GM18508 (cell line): ENCODE results near the gene CDK14.

Source experiments
- ATAC-seq: cut with Tn5 transposase; IDR thresholded peaks from one replicate; pipeline ENCODE4 v1.9.1; 2021; ENCODE audit warnings: moderate number of reproducible peaks; ENCODE audit not compliant: insufficient read depth, unreplicated experiment

Gene CDK14

GRCh38 chr7:90972906-90973550 is 376.9 kb downstream of the CDK14 start:
- ATAC-seq, result no peak

DNA sequence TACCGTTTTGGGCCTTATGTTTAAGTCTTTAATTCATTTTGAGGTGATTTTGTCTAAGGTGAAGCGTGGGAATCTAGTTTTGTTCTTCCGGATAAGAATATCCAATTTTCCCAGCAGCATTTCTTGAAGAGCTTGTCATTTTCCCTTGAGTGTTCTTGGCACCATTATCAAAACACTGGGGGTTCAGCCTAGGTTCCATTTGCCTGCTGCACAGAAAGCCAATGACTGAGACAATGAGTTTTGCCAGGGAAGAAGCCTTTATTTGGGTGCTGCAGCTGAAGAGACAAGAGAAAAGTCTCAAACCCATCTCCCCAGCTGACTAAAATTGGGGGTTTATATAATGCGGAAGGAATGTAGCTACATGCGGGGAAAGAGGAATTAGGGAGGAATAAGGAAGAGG is 380.9 kb downstream of the CDK14 start:
- no peak for ATAC-seq

- no peak for ATAC-seq
These were observed 384.4 kb downstream of the CDK14 start for GRCh38 chr7:90980545-90980944.

DNA sequence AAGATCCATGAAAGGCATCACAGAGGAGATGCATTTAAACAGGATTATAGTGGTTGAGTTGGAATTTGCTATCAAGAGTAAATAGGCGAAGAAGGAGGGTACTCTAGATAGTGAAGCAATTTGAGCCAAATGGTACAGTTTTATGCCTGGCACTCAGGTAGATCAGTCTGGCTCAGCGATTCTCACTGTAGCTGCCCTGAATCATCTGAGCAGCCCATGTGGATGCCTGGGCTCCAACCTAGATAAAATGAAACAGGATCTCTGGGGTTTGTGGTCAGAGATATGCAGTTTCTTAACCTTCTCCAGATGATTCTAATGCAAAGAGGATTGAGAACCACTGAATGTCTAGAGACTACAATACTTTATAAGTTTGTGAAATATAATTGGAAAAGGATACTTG is 386.1 kb downstream of the CDK14 start:
- no peak for ATAC-seq

DNA sequence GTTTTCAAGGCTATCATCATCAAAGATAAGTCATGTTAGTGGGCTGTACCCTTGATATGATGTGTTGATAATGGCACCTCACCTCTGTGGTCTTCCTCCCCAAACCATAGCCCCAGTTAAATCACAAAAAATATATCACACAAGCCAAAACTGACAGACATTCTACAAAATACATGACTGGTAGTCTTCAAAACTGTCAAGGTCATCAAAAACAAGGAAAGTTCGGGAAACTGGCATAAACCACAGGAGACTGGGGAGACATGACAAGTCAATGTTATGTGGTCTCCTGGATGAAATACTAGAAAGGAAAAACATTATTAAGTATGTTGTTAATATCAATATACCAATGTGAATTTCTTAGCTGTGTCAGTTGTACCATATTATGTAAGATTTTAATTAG is 388.6 kb downstream of the CDK14 start:
- no peak for ATAC-seq

- no peak for ATAC-seq
These were observed 392.4 kb downstream of the CDK14 start for GRCh38 chr7:90988516-90988915.

- ATAC-seq, result no peak
These were observed 393.1 kb downstream of the CDK14 start for GRCh38 chr7:90988996-90989765.

DNA sequence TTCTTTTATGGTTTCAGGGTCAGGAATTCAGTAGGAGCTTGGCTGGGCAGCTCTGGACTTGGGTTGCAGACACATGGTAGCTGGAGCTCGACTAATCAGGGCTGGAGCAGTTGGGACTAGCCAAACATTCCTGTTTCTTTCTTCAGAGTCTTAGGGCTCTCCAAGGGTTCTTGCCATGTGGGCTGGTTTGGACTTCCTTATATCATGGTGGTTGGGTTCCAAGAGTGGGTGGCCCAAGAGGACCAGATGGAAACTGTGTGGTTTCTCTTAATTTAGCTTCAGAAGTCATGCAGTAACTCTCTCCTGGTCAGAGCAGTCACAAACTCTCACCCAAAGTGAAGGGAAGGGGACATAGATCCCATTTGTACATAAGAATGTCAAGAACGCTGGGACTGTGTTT is 398.0 kb downstream of the CDK14 start:
- no peak for ATAC-seq

DNA sequence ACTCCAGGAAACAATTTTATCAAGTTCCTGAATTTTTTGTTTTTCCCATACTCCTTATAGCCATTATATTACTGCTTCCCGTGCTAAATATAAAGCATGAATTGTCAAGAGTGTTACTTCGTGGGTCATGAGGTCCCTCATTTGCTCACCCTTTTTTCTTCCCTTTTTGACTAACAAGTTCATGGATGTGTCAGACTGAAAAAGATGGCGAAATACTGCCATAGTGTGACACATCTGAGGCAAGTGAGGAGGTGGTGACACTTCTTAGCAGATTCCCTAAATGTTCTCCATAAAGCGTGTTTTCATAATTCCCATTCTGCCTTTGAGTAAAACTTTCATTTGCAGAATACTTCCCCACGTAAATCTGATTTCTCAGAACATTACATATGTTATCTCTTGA is 398.5 kb downstream of the CDK14 start:
- ATAC-seq, result no peak

DNA sequence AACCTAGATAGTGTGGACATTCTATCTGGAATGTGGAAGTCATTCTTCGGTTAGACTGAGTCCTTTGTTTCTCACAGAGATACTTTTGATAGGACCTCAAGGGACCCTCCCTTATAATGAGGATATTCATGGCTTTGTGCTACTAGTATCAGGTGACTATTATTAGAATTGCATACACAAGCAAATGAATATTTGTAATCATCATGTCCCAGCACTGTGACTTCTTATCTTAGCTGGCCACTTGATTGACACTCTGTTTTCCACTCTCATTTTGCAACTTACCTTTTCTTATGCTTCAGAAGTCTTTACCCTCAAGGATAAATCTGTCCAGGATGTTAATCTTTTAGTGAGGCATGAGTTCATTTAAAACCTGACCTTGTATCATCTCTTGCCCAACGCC is 399.9 kb downstream of the CDK14 start:
- no peak for ATAC-seq

DNA sequence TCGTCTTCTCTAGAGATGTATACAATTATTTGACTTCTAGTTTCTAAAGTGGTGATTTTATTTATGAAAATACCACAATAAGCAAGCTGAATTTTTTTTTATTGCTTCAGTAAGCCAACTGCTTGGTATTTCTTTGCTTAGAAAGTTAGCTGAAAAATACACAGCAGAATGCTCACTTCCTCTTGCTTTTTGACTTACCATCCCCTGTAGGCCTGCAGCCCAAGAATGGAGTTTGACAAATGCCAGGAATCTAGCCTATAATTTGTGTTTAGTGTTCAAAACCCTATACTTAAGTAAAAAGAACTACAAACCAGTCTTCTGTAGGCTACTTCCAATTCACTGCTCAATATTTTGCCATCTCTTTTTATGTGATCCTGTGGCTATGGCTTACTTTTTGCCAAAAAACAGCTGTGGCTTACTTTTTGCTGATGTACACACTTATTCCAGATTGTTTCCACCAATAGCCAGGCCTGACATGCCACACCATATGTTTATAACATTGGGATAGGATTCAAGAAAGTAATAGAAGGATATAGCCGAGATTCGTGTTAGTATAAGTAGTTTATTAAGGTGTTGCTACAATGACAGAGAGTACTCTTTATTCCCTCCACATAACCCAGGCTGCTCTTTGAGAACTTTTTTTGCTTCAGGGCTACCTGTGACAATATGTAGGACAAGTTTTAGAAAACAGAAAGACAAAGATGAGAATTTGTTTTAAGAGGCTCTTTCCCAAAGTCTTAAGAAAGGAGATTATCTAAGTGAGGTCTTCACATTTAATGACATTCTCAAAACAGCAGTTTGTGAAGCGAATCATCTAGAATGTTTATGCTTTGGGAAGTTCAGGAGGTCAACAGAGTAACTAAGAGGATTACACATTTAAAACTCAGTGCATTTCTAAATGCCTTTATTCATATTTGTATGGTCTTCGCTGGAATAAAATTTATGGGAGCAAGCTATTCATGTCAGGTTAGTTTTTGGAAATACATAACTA is 404.2 kb downstream of the CDK14 start:
- ATAC-seq, result no peak

- no peak for ATAC-seq
These were observed 408.9 kb downstream of the CDK14 start for GRCh38 chr7:91005024-91005423.

- no peak for ATAC-seq
These were observed 409.7 kb downstream of the CDK14 start for GRCh38 chr7:91005841-91006240.

DNA sequence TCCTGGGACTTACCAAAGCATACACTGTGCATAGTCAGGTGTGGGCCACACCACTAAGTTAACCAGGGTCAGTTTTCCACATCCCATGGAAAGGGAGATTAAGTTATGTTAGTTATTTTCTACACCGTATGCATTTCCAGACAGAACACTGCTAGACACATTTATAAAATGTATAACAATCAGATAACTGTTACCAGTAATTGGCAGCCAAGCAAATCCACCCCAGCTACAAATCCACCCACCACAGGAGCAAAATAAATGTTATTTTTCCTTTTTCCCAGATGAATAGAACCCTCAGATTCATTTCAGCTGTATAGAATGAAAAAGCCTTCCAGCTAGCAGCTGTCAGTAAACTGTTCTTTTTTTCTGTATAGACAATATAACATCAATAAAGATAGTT is 411.2 kb downstream of the CDK14 start:
- ATAC-seq, result no peak

- ATAC-seq, result peak; percentile 55
These were observed 417.0 kb downstream of the CDK14 start for GRCh38 chr7:91013078-91013477.

DNA sequence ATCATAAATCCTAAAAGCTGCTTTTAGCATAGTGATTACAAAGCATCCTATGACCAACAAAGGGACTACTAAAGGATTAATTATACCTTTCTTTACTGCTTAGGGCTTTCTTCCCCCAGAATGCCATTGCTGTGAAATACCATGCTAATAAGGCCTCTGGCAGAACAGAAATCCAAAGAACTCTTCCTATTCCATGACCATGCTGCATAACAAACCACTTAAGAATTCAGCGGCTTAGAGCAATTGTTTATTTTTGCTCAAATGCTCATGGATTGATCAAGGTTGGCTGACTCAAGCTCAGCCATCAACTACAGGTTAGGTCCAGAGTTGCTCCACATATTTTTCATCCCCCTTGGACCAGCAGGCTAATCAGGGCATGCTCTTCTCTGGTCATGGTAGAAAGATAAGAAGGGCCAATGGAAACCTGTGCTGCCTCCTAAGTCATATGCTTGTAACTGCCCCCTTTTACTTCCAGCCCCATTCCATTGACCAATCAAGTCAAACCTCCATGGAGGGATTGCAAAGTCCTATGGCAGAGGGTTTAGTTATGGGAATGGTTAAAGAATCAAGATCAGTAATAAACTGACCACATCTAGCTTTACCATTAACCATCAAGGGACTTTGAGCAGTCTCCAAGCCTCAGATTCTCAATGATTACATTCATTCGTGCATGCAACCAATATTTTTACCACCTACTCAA is 423.7 kb downstream of the CDK14 start:
- ATAC-seq, result no peak

DNA sequence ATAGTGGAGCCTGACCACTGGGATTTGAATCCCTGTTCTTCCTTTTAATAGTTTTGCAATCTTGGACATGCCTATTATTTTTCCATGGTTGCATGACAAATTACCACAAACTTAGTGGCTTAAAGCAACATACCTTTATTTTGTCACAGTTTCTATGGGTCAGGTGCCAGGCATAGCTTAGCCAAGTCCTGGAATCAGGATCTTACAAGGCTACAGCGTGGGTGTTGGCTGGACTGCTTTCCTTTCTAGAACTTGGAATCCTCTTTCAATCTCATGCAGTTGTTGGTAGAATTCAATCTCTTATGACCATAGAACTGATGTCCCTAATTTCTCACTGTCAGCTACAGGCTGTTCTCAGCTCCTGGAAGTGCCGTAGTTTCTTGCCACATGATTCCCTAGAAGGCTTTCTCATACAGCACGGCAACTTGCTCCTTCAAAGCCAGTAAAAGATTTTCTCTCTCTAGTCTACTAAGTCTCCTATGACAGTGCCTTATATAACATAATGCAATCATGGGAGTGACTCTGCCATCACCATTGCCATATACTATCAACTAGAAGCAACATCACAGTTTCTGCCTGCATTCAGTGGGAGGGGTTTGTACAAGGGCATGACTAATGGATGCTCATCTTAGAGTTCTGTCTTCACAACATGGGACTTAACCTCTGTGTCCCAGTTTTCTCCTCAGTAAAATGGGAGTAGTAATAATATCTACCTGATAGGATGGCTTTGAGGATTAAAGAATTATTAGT is 424.7 kb downstream of the CDK14 start:
- ATAC-seq, result no peak

- ATAC-seq, result no peak
These were observed 425.8 kb downstream of the CDK14 start for GRCh38 chr7:91021956-91022355.

- ATAC-seq, result no peak
These were observed 429.8 kb downstream of the CDK14 start for GRCh38 chr7:91025906-91026390.
